ENCODE results near the gene RETREG1.

RETREG1 gene

DNA sequence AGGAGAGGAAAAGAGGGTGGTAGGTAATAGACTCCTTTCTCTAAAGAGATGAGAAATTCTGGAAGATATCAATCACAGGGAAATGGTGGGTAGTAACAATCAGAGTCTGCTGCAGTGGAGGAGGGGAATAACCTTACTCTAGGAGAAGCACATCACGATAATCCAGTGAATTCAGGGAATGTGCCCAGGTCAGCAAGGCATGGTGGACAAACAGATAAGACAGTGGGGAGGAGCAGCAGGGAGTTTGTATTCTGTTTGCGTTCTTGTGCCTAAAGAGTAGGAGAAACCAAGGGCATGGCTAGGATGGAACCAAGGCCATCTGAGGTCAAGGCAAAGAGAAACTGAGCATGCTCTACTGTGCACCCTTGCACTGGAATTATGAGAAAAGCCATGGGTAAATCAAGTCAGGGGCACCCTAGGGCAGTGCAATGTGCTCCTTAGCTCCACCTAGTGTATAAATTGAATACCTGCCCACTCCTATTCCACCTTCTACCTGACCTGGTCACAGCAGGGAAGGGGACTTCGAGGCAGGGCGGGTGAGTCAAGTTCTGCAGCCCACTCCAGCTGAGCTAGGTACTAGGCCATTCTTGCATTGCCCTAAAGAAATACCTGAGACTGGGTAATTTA lies 31.6 kb downstream of the RETREG1 start:
- no peak for DNase-seq (ENCODE audit: low spot score)

DNA sequence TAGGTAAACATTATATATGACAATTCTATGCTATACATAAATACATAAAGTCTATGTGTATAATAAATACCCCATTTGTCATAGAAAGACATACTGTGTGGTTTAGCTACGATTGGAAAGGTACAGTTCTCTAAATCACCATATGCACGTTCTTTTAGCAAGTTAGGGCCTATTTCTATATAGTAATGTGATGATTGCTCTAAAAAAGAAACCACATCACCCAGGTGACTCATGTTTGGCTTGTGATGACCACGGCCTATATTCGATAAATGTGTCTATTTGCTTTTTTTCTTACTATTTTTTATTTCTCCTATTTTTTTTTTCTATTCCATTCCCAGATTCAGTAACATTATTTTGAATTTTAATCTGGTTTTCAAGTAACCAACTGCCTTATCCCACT lies 34.7 kb downstream of the RETREG1 start:
- DNase-seq (ENCODE audit: low spot score): no peak

DNA sequence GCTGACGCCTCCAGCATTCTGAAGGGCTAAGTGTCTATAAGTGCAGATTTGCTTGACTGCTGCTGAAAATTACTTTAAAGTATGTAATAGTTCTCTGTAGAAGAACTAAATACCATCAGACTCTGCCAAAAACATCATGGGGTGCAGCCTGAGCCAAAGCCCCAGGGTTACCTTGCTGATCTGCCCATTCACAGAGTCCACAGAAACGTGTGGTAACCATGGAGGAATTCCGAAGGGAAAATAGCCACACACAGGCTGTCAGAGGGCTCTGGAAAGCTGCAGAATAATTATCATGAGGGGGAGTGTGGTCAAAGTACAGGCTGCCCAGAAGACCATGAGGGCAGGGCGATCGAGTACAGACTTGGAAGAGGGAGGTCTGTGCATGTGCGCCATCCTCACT lies 36.4 kb downstream of the RETREG1 start:
- no peak for DNase-seq (ENCODE audit: low spot score)

DNA sequence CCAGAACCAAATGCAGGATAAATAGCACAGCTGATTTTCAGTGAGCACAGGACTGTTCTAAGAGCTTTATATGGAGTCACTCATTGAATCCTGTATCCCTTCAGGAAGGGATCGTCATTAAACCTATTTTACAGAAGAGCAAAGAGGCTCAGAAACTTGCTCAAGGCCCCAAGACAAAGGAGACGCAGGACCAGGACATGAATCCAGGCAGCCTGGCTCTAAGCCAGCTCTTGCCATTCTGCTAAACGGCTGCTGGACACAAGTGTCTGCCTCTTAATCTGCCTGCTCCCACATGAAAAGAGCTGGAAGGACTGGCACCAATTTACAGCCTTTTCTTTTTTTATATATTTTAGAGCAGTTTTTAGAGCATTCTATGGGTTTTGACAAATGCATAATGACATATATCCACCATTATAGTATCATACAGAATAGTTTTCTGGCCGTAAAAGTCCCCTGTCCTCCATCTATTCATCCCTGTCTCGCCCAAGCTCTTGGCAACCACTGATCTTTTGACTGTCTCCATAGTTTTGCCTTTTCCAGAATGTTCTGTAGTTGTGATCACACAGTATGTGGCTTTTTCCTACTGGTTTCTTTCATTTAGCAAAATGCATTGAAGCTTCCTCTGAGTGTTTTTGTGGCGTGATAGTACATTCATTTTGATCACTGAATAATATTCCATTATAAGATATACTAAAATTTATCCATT lies 37.5 kb downstream of the RETREG1 start:
- no peak for DNase-seq (ENCODE audit: low spot score)

DNA sequence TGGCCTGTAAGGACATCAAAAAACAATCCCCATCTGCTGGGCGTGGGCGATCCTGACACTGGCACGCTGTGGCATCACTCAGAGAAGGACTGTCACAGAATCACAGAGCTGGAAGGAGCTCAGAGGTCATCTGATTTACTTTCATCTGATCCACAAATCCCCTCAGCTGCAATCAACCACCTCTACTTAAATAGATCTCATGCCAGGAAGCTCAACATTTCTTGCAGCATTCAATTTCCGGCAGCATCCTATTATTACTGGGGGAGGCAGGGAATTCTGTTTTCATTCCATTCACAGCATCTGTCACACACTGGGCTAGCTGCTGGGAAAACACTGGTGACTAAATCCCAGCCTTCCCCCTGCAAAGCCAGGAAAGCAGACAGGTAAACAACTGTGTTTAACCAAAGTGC lies 38.3 kb downstream of the RETREG1 start:
- no peak for DNase-seq (ENCODE audit: low spot score)

DNA sequence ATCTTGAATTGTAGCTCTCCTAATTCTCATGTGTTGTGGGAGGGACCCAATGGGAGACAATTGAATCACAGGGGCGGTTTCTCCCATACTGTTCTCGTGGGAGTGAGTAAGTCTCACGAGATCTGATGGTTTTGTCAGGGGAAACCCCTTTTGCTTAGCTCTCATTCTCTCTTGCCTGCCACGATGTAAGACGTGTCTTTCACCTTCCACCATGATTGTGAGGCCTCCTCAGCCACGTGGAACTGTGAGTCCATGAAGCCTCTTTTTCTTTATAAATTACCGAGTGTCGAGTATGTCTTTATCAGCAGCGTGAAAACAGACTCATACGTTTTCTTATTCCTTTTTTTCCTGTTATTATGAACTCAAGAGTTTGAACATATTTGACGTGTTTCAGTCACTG lies 39.1 kb downstream of the RETREG1 start:
- DNase-seq (ENCODE audit: low spot score): no peak

DNA sequence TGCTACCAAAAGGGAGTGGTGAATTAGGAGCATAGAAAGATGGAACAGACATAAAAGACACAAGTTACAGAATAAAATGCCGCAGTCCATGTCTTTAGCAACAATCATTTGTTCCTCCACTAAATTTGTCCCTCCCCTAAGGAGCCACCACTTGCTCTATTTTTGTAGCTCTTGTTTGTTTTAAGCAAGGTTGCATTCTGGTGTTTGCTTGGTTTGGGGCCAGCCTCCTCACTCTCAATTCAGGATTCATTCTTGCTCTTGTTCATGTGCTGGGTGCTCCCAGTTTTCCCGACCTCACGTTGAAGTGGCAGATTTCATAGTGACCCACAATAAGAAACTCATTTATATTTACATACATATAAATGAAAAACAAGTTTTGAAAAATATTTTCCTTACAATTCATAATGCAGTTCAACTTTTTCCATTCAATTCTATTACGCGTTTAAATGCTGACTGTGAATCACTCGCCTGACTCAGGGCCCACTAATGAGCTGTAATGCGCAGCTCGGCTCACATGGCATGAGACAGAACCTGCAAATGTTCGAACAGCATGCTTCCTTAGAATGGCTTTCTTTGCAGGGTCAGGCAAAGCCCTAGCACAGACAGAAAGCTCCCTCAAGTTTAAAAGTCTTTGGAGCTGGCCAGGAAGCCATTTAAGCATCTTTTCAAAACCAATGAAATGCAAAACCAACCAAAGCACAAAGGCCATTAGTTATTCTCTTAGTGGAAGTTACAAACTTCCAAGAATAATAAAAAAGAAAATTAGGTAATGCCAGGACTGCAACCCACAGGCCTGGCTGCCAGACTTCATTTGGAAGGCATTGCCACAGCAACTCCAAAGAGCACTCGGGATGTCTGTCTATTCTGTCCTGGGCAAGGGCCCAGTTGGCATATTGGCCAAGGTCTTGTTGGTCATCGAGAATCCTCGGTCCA lies 41.7 kb downstream of the RETREG1 start:
- DNase-seq (ENCODE audit: low spot score): peak; percentile 79

DNA sequence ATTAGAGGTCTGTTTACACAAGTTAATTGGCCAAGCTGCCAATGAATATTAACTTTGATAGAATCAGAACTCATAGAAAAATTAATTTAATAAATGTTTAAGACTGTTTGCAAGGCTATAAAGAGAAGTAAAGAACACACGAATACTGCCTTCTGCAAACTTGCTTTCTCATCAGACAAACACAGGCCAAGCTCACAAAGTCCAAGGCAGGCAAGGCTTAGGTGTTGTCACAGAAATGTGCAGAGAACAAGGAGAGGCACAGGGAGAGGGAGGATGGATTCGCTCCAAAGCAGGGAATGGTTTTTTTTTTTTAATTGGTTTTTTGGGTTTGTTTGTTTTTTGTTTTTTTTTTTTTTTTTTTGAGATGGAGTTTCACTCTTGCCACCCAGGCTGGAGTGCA lies 43.4 kb downstream of the RETREG1 start:
- no peak for DNase-seq (ENCODE audit: low spot score)

DNA sequence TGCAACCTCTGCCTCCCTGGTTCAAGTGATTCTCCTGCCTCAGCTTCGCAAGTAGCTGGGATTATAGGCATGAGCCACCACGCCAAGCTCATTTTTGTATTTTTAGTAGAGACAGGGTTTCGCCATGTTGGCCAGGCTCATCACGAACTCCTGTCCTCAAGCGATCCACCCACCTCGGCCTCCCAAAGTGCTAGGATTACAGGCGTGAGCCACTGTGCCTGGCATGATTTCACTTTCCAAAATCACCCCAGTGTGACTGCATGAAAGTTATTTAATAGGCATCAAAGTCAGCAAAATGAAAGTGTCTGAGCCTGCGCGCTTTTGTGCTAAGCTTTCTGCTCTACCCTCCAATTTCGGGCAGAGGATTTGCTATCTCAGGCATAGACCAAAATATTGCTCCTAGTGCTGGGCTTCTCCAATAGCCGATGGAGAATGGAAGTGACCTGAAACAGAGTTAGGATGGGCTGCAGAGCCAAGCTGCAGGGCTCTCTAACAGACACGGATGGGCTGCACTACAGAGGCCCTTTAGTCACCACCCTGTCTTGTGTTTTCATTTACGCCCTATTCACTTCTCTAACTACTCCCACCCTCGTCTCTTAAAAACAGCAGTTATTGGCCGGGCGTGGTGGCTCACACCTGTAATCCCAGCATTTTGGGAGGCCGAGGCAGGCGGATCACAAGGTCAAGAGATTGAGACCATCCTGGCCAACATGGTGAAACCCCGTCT lies 44.3 kb downstream of the RETREG1 start:
- no peak for DNase-seq (ENCODE audit: low spot score)

DNA sequence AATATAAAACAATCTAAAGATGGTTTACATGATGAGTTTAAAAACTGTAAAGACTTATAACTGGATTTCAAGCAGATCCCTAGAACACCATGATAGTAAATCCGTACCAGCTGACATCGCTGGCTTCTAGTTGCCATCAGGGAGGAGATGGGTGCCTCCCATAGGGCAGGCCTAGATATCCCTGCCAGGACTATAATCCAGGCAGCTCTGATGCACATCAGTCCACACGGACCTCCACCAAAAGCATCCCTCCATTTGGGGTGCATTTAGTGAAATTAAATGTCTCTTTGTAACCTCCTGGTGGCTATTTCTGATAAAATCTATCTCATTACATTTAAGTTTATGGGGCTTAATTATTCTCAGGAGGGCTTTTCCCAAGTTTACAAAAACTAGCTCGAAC lies 45.8 kb downstream of the RETREG1 start:
- DNase-seq (ENCODE audit: low spot score): no peak

DNA sequence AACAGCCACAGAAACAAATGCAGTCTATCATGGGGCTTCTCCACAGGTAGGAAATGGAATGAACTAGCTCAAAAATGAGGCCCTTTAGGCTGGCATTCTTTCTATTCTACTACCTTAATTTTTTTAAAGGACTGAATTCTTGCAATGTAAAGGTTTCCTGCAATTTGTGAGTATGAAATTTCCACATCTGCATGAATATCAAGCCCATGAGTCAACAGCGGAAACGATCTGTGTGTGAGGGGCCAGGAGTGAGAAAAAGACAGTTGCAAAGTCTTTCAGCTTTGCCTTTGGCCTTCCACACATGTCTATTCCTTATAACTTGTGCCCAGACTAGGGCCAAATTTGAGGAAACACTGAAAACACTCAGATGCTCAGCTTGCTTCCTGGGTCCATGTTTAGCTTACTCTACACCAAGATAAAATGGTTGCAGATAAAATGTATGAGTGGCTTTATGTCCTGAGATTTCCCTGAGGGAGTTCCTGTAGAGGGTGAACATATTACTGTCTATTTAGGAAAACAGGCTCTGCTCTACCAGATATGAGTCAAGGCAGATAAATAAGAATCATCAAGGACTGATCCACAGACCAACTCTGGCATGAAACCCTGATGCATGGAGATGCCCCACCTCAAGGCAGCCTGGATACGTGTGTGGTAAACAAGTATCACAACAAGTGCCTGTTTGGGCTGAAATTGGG lies 46.5 kb downstream of the RETREG1 start:
- DNase-seq (ENCODE audit: low spot score): peak; percentile 8

DNA sequence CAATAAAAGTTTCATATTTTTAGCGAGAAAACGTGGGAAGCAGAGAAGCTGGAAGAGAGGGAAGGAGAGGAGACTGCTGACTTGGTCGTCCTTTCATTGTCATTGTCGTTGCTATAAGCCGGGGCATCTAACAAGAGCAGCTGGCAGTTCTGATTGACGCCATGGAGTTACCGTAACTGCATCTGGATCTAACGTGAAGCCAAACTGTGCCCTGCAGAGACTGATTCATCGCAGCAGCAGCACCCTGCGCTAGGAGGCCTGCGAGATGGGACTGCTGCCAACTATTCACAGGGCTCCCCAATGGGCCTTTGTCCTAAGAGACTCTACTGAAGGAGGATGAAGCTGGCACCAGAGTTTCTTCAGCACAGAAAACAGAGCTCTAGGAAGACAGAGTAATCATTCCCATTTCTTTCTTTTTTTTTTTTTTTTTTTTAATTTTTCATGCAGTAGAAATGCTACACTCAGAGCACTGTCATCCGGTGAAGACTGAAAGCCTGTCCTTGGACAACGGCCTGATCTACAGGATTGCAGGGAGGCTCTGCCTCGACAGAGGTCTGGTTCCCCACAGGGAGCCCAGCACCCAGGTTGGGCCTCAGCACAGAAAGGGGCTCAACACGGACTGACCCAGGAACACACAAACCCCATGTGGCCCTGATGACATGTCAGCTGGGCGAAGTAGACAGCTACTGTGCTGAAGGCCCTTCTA lies 47.8 kb downstream of the RETREG1 start:
- peak; percentile 40 for DNase-seq (ENCODE audit: low spot score)

DNA sequence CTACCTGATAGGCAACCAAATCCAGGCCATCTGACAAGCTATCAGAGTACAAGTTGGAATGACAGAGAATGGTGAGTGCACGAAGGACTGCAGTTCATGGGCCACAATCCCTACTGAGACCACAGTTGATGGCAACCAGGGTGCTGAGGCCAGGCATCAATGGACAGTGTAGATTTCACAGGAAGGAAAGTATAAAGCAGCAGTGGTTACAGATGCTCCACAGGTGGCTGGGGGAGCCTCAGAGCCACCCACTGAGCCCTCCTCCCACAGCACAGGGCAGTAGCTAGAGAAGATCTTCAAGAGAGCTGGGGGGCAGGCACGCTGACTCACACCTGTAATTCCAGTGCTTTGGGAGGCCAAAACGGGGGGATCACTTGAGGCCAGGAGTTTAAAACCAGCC lies 49.4 kb downstream of the RETREG1 start:
- no peak for DNase-seq (ENCODE audit: low spot score)

DNA sequence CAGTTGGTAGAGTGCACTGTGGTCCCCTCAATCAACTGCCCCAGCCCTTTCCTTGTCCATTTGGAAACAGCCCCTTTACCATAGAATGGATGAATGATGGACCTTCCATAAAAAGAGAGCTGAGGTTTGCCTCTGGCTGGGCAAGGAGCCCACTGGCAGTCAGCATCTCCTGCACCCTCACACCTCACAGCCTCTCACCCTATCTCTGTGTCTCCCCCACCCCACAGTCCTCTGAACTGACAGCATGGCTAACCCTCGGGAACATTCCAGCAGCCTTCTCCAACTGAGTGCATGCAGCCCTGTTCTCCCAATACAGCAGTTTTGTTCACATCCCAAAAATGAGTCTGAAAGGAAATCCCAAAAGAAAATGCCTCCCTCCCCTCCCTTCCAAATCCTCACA lies 51.7 kb downstream of the RETREG1 start:
- no peak for DNase-seq (ENCODE audit: low spot score)

DNA sequence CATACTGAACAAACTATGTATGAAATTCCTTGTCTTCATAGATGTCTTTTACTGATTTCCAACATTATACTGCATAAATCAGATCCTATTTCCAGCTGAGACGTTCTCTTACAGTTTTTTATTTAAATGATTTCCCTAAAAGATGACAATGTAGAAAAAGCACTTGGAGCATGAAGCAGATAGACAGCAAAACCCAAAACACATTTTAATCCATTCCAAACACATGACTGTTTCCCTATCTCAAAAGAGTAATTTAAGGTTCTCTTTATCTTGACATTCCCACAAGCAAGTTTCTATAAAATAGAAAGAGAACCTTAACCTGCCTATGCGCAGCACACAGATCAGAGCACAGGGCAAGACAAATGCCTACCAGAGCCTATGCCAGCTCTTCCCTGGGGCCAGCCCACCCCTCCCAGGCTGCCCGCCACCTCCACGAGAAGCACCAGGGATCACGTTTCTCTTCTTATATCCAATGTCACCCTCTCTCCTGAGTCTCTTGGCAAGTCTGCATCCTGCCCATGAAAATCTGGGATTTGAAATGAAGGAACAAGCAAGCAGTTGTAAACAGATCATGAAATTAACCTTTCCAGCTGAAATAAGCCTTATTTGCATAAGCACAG lies 52.4 kb downstream of the RETREG1 start:
- DNase-seq (ENCODE audit: low spot score): no peak

DNA sequence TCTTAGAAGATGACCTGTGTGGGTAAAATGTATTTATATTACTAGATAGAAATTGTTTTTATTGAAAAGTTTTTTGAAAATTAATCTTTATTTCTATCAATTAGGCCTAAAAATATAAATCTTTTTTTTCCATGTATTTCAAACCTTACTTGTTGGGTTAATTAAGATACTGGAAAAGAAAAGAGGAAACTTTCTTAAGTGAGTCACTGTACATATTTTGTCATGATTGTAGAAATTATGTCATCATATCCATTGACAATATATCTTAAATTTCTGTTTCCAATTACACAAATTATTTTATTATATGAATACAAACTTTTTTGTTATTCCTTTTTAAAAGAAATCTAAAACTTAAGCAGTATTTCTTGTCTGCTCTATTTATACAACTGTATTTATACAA lies 53.1 kb downstream of the RETREG1 start:
- no peak for DNase-seq (ENCODE audit: low spot score)

DNA sequence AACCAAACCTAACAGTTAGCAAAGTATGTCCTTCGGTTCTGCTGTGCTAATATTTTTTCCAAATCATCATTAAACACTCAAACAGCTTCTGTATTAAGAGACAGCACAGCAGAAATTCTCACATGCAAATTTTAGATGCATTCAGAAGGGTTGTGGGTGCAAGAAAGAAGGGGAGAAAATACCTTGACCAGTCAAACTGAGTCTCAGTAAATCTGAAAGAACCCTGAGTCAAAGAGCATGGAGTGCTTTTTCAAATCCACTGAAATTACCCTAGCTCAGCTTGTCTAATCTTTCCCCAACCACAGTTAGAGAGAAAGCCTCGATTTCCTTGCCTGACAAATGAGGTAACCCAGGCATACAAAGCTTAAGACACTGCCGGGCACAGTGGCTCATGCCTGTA lies 55.1 kb downstream of the RETREG1 start:
- no peak for DNase-seq (ENCODE audit: low spot score)

DNA sequence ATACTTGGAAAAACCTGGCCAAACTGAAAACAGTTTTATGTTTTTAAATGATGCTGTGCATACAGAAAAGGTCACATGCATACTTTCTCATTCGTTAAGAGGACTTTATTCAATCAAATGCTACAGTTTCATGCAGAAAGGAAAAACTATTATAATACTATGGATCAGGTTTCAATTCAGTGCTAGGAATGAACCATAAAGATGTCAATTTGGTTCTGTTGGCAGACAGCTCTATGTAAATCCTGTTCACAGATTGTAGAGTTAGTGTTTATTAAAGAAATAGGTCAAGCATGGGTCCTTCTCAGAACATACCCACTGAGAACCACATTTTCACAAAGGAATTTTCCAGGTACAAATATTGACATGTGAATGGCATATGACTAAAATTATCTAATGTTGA lies 57.1 kb downstream of the RETREG1 start:
- DNase-seq (ENCODE audit: low spot score): no peak

DNA sequence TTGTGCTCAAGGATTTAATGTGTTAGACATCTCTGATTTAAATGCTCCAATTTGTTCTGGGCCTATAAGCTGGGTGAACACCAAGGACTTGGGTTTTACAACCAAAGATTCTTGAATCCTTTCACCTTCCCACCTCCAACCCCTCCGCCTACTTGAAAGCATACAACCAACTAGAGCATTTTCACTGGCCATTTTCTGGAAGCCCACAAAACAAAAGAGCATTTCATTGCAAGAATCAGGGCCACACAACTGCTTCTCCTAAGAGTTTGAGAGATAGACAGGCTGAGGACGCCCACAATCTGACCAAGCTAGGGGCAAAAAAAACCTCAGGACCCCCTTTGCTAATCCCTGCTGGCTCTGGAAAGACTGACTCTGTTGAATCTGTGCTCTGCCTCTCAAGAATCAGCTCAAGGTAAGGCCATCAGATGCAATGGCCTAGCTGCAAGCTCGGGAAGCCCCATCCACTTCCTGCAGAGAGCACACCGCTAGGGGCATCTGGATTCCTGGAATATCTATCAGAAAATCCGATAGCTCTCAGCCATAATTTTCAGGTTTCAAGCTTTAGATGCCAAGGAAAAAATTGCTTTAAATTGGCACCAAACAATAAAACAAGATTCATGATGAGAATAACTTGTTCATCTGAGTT lies 57.7 kb downstream of the RETREG1 start:
- no peak for DNase-seq (ENCODE audit: low spot score)

DNA sequence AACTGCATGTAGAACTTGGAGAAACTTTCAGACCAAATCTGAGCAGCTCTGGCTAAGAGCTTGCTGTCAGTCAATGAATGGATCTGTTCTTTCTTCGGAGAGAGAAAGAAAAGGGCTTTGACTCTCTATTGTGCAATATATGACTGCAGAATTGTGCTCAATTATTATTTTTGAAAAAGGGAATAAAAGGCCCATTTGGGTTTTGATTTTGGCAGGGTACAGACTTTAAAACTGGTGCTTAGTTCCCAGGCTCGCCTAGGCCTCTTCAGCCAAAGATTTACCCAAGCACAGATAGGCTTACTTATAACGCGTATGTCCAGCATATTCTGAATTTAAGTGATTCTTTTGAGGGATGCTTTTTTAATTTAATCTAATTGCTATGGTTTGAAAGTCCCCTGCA lies 59.3 kb downstream of the RETREG1 start:
- no peak for DNase-seq (ENCODE audit: low spot score)

Data from AG08395 (cell line).